HG02642 (cell line): ENCODE results near the gene FGD3.

Source experiments
- ATAC-seq: cut with Tn5 transposase; IDR thresholded peaks from one replicate; pipeline ENCODE4 v1.9.1; 2021; ENCODE audit warnings: mild to moderate bottlenecking; ENCODE audit not compliant: unreplicated experiment, poor library complexity

Gene FGD3

GRCh38 chr9:93064392-93065134 lies 117.2 kb downstream of the FGD3 start:
- ATAC-seq, result peak; percentile 85

- no peak for ATAC-seq
These were observed 117.9 kb downstream of the FGD3 start for GRCh38 chr9:93065135-93065720.

GRCh38 chr9:93066978-93067603 lies 119.8 kb downstream of the FGD3 start:
- ATAC-seq, result no peak

DNA sequence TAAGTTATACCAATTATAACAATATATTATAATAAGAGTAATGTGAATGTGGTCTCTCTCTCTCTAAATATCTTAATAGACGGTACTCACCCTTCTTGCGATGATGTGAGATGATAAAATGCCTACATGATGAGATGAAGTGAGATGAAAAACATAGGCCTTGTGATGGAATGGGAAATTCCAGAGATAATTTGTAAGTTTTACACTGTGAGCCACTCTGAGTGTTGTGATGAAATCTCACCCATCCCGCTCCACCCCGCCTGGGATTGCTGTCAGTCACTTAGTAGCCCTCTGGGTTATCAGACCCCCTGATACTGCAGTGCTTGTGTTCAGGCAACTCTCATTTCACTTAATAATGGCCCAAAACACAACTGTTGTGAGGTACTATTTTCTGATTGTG lies 121.6 kb downstream of the FGD3 start:
- no peak for ATAC-seq

DNA sequence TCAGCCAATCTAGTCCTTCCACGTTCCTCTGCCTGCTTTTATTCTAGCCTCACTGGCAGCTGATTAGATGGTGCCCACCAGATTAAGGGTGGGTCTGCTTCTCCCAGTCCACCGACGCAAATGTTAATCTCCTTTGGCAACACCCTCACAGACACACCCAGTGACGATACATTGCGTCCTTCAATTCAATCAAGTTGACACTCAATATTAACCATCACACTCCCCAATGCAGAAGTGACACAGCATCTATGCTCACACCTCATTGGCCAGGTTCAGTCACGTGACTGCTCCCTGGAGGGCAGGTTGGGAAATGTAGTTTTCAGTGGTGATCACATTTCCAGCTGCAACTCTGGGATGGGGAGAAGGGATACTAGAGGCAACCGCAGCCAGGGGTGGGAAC lies 124.1 kb downstream of the FGD3 start:
- no peak for ATAC-seq

DNA sequence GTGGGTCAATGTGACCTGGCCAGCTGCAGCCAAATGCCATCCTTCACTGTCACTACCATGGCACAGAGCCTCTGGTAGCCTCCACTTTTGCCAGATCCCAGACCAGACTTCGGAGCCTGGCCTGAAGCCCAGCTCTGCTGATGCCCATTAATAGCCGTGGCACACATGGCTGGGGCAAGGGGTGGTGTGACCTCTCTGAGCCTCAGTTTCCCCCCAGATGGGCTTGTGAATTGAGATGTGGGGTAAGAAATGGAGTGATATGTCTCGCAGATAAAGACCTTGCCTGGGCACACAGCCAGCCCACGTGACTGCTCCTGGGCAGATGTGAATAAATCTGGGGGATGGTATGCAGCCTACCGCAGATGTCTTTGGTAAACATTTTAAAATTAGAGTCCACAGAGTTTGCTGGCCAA lies 125.1 kb downstream of the FGD3 start:
- no peak for ATAC-seq

DNA sequence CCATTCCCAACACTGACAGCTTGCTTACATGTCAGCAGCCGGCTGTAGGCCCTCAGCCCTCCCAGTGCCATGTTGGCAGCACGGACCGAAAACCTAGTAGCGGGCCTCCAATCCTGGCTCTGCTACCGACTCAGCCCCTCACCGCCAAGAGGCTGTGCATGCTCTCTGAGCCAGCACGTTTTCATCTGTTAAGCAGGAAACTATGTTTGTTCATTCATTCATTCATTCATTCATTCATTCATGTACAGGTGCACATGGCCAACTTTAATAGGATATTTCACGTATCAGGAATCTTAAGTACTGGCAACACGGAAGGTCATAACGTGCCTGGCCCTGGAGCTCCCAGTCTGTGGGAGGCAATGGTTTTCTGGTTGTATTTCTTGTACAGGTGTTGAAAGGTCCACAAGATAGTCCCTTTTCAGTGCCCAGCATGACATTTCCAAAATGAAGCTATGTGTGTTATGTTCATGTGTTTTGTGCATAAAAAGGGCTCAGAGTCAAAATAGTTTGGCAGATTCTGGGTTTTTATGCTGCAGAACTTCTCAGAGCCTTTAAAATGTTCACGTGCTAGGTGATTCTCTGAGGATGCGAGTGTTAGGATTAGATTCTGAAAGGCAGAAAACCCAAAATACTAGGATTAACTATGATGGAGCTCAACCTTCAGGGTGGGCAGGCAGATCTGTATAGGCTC lies 128.9 kb downstream of the FGD3 start:
- ATAC-seq, result no peak

GRCh38 chr9:93076792-93077128 lies 129.4 kb downstream of the FGD3 start:
- no peak for ATAC-seq

GRCh38 chr9:93077367-93077766 lies 130.0 kb downstream of the FGD3 start:
- no peak for ATAC-seq

DNA sequence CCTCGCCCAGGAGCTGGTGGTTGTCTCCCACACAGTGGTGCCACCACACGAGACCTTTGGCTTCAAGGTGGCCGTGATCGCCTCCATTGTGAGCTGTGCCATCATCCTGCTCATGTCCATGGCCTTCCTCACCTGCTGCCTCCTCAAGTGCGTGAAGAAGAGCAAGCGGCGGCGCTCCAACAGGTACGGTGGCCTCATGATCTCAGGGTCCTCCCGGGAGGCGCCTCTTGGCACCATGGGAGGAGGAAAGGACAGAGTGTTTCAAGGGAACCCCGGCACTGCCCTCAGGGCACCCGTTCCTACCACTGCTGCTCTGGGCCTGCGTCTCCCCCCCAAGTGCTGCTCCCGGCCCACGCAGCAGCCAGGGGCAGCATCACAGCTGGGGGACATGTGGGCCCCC lies 130.5 kb downstream of the FGD3 start:
- ATAC-seq, result no peak

DNA sequence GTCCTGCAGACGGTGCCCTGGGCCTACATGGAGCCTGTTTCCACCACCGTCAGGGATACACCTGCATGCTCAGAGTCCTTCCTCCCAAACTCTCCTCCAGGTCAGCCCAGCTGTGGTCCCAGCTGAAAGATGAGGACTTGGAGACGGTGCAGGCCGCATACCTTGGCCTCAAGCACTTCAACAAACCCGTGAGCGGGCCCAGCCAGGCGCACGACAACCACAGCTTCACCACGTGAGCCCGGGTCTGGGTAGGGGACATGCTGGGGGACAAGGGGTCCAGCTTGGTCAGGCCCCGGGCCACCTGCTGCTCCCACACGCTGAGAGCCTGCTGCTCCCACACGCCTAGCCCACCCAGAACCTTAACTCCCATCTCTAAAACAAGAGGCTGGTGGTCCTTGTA lies 132.0 kb downstream of the FGD3 start:
- no peak for ATAC-seq

DNA sequence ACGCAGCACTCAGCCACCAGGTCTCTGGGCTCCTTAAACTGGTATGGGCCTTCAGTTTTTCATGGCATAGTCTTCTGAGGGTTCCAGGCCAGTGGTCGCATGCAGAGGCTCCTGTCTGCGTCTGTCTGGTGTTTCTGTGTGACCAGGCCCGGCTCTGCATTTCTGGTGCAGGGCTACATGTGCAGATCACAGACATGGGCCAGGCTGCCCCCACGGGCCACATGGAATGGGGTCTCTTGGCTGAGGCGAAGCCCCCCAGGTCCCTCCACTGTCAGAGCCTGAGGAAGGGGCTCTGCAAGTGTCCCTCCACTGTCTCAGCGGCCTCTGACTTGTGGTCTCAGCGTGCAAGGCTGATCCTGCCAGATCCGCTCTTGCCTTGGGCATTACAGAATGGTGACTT lies 133.1 kb downstream of the FGD3 start:
- no peak for ATAC-seq

- ATAC-seq, result no peak
These were observed 133.8 kb downstream of the FGD3 start for GRCh38 chr9:93081081-93081529.

DNA sequence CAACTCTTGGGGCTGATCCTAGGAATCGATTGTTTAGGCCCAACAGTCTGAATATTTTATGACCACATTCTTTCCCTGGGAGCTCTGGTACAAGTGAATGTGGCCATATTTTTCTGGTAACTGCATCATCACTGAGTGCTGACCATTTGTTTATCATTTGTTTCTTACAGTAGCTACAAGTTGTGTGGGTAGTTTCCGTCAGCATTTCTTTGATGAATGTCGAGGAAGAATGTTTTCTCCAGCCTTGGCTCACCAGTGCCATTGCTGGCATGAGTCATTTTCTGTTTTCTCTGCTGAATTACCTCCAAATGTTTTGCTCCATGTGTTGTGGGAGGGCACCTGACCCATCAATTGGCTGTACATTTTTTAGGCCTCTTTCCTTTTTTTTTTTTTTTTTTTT lies 134.6 kb downstream of the FGD3 start:
- no peak for ATAC-seq

DNA sequence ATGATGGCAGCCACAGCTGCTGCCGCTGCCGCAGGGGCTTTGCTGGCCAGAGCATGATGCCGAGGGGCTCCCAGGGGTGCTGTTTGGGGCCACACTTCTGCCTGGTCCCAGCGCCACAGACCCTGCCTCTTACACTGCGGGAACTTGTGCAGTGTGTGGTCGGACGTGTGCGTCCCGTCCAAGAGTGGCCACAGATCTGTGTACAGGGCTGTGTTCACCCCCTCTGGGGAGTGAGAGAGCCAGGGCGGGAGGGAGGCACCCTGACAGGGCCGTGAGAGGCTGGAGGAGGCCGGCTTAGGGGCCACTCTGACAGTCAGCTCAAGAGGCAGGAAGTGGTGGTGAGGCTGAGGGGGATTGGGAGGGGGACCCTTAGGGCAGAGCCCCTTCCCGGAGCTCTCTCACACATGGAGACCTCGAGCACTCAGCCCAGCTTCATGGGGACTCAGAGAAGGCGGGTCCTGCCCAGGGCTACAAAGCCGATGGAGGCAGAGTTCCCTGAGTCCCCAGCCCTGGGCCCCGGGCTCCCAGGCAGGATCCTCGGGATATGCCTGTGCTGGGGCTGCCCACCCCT lies 135.6 kb downstream of the FGD3 start:
- no peak for ATAC-seq

- no peak for ATAC-seq
These were observed 136.5 kb downstream of the FGD3 start for GRCh38 chr9:93083592-93084470.

- no peak for ATAC-seq
These were observed 137.2 kb downstream of the FGD3 start for GRCh38 chr9:93084471-93084881.

- no peak for ATAC-seq
These were observed 138.4 kb downstream of the FGD3 start for GRCh38 chr9:93085676-93086075.
